HS-27A (cell line): Measurements from ENCODE around the gene USH2A.

Experiments used
- DNase-seq: peaks from one replicate; pipeline ENCODE4 v3.0.0-alpha.2; 2012; ENCODE audit warnings: low read depth, missing footprints

USH2A gene

DNA sequence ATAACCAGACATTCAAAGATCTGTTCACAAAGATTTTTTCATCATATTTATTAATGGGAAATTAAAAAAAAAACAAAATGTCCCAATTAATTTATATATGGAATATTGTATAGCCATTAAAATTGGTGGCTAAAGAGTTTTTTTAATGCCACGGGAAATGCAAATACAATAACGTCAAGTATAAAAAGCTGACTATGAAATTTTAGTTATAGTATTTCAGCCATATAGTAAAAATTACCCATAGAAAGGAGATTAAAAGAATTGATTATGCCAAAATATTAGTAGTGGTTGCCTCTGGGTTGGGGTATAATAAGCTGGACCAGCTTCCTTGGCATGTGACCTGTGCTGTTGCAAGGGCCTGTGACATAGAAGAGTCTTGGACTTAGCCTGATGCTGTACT, 777.4 kb downstream of the USH2A start:
- DNase-seq = no peak

DNA sequence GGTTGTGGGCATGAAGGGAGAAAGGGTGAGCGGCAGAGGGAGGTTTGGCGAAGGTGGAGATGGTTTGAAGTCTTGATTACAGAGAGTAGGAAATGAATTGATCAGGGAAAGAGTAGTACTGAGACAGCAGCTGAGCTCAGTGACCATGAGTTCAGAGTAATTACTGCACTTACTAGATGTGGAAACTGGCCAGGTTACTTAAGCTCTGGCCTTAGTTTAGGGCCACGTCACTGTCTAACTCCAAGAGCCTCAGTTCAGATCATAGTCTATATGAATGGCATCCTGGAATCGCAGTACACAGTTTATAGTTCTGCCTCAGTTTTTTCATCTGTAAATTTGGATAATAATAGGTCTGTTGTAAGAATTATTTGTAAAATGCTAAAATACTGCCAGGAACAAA, 778.1 kb downstream of the USH2A start:
- no peak for DNase-seq

DNA sequence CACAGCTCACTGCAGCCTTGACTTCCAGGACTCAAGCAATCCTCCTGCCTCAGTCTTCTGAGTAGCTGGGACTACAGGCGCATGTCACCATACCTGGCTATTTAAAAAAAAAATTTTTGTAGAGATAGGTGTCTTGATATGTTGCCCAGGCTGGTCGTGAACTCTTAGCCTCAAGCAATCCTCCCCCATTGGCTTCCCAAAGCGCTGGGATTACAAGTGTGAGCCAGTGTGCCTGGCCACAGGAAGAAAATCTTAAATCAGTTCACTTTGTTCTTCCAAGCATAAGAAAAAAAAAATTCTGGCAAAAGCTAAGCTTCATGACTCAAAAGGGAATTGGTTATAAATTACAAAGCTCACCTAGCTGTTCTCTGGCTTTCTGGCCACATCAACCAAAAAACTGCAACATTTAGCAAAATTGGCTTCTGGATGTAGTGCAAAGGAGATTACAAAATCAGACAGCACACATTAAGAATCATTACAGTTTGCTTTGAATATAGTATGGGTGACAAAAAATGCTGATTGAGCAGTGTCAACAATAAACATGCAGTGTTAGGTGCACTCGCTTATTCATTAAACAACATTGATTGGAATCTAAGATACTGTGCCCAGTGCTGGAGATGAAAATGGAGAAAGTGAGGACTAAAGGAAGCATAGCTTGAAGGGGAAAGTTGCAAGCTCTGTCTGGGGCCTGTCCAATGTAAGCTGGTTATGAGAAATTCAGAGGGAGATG, 779.5 kb downstream of the USH2A start:
- DNase-seq = no peak

DNA sequence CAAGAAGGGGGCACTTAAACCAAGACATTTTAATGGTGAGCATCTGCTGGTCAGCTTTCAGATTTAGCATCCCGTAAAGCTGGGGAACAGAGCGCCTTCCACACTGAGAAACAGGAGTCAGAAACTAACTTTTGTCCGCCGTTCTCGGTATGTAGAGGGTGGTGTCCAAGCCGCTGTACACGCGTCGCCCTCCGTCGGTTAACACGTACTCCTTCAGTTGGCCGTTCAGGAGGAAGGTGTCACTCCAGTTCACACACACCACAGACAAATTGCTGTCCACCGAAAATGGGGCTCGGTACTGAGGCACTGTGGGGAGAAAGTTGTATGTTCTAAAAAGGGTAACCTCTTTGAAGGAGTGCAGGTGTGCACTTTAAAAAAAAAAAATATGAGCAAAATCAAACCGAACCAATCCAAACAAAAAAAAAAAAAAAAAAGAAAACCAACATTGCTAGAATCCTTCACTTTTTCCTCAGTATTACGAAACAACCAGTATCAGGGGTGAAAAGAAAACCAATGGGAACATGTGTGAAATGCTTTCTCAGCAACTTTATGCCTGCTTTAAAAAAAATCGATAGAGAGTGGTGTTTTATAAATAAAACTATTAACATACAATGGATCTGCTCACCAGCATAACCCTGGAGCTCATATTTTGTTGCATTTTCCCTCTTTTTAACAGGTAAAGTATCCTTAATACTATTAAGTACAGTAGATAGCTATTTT, 782.7 kb downstream of the USH2A start:
- DNase-seq = no peak

DNA sequence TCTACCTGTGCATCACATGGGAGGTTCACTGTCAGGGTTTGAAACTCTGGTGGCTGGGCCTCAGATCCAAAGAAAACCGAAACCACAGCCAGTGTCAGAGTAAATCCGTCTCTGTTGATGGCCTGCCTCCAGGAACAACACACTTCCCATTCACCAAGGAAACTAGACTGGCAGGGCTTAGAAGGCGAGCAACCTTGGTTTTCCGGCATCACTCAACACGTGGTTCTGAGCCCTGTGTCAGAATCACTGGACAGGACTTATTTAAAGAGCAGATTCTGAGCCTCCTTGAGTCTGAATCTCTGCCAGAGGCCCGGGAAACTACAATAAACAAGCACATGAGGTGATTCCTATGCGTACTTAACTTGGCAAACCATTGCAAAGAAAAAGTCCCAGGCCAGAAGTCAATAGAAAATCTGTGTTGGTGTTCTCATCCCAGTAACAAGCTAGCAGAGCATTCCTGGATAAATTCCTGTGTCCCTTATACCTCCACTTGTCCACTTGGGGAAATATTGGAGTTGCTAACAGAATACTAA, 786.1 kb downstream of the USH2A start:
- no peak for DNase-seq

DNA sequence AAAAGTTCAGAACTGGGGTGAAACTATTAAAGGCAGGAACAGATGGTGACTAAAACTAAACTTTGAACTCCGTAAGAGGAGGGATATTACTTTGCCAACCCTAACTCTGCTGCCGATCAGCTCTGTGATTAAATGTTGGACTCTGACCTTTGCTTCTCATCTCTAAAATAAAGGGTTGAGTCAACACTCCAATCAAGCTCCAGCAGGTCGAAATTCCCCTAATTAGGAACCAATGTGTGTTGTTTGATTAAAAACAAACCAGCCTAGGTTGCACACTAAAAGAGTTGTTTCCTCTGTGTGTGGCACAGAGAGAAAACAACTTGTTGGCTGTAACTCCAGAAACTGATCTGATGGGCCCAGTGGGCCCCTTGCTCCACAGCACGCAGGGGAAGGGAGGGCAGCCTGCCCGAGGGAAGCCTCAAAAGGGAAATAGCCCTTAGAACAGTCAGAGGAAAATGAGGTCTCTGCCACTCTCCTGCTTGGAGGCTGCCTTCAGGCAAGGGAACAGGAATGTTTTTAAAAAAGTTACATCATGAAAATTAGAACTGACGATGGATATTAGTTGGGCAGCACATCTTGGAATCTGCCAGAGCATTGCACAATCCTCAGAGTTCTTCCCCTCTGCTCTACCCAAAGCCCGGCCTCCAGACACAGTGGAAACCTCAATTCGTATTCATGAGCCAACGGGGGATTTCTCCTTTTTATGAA, 786.8 kb downstream of the USH2A start:
- DNase-seq = no peak

DNA sequence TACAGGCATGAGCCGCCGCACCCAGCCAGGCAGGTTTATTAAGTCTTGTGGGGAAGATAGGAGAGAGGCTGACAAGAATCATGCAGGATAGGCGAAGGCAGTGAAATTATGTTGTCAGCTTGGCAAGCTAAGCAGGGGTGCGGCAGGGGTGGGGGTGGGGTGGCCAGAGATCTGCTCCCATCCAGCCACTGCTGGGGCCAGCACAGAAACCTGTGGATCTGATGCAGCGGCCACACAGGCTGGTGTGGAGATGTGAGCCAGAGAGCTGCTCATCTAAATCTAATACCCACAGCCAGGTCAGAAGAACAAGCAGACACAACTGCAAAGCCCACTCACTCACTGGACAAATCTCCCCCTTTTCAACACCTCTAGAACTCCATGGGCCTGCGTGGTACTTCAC, 787.4 kb downstream of the USH2A start:
- DNase-seq = no peak

DNA sequence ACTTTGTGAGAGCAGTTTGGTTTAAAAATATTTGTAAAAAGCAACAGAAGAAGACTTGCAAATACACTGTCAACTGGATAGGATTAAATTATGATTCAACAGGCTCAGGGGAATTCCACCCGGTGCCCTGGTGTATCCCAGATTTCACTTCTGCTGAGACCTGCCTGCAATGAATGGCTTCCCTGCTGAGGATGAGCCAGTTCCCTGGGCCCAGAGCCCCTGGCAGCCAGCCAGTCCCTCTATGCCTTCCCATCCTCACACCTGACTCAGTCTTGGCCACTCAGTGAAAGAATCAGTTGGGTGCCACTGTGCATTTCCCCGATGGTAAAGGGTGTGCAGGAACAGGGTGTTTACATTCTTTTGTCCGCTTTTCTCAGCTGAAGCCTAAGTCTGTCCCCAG, 791.8 kb downstream of the USH2A start:
- no peak for DNase-seq

DNA sequence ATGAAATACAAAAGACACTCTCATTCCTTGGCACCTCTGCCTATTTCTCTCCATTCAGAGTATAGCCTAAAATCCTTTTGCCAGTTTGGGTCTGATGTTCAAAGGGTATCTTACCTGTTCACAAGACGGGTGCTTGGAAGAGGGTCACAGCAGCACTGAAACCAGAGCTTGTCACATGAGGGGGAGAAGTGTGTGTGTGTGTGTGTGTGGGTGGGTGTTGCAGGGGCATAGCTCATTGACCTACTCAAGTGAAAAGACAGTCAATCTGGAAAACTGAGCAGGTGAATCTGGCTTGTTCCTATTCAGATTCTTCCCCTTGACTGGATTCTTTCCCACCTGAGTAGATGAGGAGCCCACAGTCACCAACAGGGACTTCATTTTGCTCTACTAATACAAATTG, 792.2 kb downstream of the USH2A start:
- no peak for DNase-seq

DNA sequence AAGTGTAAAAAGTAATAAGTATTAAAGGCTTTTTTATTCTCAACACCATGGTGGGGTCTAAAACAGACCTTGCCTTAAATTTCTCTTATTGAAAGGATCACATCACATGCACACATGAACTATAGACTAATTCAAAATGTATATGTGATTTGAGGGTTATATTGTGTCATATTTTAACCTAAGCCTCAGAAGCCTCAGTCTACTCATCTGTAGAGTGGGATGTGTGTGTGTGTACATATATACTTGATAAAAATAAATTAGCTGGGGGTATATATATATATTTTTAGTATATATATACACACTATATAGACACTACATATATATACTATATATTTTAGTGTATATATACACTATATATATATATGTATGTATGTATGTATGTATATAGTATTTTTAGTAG, 797.3 kb downstream of the USH2A start:
- DNase-seq = no peak

DNA sequence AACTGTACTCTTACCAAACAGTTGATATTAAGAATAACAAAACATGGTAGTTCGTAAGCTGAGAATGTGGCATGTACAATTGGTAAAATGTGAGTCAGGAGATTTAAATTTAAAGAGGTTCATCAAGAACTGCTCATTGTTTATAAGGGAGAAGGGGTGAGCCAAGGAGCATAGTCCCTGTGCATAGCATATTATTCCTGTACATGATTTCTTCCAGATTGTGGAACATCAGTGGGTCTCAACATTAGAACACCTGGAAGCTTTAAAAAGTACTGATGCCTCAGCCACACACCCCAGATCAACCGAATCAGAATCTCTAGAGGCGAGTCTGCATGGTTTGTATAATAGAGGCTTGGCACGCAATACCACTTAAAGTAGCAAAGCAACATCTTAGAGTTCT, 800.1 kb downstream of the USH2A start:
- no peak for DNase-seq

DNA sequence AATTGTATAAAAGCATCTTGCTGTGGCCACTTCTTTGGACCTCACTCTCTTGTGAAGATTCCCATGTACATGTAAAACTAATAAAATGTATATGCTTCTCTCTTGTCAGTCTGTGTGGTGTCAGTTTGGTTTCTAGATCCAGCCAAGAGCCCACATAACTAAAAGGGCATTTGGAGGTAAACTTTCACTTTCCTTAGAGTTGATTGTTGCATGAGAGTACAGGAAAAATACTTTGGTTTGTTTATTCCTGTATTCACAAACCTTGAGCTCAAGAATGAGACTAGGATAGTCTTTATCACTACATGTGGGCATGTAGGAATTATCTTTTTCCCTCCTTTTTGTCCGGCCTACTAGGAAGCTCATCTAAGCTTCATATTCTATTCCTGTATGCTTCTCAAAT, 805.3 kb downstream of the USH2A start:
- no peak for DNase-seq

DNA sequence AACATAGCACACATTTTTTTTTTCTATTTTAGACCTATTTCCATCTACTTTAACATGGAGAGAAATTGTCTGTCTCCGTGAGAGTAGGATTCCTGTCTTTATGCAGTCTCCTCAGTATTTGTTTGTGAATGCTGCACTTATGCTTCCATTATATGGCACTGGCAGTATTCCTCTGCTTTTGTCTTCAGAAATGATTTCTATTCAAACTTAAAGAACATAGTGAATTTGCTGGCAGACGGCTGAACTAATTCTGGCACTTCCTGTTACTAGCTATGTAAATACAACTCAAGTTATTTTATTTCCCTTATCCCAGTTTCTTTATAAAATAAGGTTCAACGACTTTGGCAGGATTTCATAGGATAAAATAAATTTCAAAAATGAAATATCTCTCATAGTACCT, 810.9 kb downstream of the USH2A start:
- DNase-seq = no peak

DNA sequence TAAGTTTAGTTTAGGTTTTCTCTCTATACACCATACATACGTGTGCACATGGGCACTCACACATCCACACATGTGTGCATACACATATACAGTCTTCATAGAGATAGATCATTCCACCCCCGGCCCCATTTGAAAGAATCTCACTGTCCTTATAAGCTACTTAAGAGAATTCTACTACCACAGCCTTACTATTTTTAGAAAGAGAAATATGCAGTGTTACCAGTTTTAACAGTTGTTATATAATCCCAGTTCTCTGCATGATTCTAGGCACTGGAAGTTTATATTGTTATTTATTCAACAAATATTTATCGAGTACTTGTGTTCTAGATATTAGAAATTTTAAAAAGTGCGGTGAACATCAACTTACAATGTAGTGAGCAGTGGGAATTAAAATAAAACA, 814.6 kb downstream of the USH2A start:
- DNase-seq = no peak

DNA sequence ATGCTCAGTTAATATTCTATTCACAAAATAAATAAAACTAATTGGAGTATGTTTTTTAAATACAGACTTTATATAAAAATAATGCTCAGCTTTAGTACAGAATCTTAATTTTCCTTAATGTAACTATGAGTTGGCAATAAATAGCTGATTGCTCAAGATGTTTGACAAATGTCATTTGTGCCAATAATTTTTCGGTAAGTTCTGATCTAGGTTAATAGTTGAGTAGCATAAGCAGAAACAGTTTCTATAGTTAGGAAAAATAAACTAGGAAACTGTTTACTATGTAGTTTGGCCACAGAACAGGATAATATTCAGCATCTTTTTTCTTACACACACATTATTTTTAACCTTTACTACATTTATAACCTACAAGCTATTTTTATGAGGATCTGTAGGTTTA, 815.8 kb downstream of the USH2A start:
- no peak for DNase-seq

DNA sequence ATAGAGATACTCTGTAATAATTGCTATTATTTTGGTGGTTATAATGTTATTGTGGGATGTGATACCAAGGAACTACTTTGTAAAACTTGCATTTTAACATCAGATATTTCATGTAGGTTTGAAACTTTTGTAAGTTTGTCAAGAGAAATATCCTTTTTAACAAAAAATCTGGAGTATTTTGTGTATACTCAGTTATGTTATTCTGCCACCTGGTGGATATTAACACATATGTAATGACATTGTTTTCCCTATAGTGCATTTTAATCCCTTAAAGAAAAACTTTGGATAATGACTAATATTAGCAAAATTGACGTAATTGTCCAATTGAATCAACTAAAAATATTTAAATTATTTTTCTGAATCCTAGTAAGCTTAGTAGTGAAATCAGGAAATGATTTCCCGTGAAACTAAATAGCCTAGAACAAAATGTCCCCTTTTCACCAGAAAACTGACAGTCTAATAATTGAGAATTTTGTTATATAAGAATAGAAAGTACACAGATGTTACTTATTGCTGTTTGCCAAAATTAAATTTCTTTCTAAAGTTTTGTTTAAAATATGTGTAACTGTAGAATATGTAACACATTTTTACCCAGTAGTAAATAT, 816.6 kb downstream of the USH2A start:
- no peak for DNase-seq

DNA sequence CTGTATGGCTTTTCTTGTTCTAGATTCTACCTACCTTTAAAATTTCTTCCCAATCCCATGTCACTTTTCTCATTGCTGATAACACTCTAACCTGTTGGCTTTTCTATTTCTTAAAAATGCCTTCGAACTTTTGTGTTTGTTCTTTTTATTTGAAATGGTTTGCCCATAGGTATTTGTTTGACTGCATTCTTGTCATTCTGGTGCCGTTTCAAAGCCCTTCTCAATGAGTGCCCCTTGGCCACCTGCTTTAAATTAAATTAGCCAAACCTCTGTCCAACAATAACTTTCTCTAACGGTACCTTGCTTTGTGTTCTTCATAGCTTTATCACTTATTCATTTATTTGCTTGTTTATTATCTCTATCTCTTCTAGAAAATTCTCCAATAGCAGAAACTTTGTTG, 817.2 kb downstream of the USH2A start:
- no peak for DNase-seq

DNA sequence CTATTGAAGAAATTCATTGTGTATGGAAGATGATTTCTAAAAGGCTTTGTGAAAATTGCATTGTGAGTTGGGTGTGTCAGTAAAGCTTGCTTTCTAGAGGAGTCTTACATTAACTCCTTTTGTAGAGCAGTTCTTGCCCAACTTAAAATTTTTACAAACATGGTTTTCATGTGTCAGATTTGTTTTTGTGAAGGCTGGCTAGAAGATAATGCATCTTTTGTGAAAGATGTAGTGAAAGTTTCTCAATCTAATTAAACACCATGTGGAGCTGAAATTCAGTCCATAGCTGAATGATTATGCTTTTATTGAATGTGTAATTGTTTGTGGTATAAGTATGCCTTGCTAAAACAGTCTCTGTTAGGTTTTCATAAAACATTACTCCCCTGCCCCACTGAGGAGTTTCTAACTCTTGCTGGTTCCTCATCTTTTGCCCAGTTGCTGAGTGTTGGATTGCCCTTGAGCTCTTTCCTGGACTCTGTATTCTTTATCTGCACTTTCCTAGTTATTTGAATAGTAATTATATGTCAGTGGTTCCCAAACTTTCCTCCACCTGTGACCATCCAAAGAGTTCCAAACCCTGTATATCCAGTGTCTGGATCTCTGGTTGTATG, 818.1 kb downstream of the USH2A start:
- no peak for DNase-seq

DNA sequence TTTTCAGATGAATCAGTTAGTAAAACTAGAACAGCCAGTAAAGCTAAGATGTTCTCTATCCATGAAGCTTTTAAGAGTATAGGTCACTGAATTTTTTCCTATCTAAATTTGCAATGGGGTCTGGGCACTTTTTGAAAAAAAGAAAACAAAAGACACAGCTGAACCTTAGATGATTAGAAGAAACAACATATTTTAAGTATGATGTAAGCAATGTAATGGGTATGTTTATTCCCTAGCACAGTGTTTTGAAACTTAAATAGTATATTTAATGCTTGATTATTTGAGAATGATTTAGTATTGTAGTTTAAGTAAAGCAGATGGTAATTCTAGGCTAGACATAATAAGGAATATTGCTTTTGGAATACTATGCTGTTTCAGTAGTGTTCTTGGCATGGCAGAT, 819.9 kb downstream of the USH2A start:
- no peak for DNase-seq

DNA sequence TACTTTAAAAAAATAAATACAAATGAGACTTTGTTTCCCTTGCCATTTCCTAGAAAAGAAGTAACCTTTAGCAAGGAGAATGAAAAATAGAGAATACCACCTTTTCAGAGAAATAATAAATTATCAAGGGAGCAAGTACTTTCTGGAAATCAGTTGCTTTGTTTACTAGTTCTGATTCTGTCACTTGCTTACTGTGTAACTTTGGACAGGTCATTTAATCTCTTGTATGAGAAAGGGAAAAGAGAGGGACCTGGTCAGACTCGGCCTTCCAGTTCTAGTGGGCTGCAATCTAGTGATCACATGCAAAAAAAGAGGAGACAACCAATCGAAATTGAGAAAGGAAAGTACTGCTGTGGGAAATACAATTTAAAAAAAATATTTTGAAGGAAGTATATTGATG, 822.0 kb downstream of the USH2A start:
- DNase-seq = no peak

DNA sequence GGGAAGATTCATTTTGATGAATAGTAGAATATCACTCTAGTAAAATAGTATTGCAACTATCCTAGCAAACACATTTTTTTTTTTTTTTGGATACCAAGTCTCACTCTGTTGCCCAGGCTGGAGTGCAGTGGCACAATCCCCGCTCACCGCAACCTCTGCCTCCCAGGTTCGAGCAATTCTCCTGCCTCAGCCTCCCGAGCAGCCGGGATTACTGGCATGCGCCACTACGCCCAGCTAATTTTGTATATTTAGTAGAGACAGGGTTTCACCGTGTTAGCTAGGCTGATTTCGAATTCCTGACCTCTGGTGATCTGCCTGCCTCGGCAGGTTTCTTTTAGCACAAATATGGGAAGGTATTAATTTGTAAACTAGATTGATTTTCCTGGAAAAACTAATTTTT, 822.4 kb downstream of the USH2A start:
- no peak for DNase-seq

DNA sequence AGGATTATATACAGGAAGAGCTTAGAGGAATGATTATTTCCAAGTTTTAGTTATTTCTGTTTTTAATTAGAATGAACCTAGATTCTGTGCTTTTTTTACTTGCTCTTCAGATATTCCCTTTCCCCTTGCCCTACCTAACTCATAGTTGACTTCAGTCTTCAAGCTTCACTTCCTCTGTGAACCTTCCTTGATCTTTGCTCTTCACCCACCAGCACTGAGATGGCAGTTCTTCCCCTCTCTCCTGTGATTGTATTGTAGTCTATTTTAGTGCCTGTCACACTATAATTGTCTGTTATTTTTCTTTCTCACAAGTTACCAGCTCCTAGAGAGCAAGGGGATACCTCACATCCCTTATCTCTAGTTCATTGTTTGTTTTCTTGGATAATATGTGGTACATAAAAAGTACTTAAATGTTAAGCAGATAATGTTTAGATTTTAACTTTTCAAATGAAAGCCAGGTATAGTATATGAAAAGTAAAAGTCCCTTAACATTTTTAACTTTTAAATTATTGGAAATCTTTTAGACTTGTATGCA, 822.9 kb downstream of the USH2A start:
- no peak for DNase-seq
